ENCODE data around the gene LYPLA2.

GRCh38 chr1:23787701-23788100, 3.2 kb upstream of the LYPLA2 start:
- TF ChIP-seq POLR2AphosphoS5 (IDR thresholded peaks at IDR 0.05) (no peak), CTCF (IDR thresholded peaks at IDR 0.05) (no peak)

Data from transverse colon (tissue), 4 donors.